OCI-LY7 (cell line): ENCODE data around the gene CFAP77. TPM values are rescaled to one million over a fixed set of nuclear protein-coding genes. Genes with fewer than 3 reads are reported as not detected.

ENCODE experiments used
- BruUV-seq: library from RNA; stranded (reverse); fragments of 400-500 nt; replicated peaks from 2 replicates; lab custom pipeline; 2021; lab: Mats Ljungman, UMichigan
- CTCF ChIA-PET: fragments of 300-600 bp; sonication (Branson Sonifier 250); formaldehyde crosslinking; loops from one replicate; lab custom pipeline; 2022; ENCODE audit warnings: antibody characterized with exemption; ENCODE audit not compliant: unreplicated experiment; lab: Charles Lee
- POLR2A ChIA-PET: fragments of 300-600 bp; sonication (Branson Sonifier 250); formaldehyde crosslinking; loops from one replicate; lab custom pipeline; 2022; ENCODE audit warnings: antibody characterized with exemption; lab: Charles Lee
- DNase-seq: peaks from one replicate; pipeline ENCODE4 v3.0.0-alpha.2; 2015; ENCODE audit warnings: low spot score
- H2AFZ ChIP-seq: fragments of 200-600 bp; sonication (generic), shearing (Covaris generic); 2 replicates; pipeline ENCODE4 v1.6.1; 2014; ENCODE audit warnings: mild to moderate bottlenecking, antibody characterized with exemption, low read length, moderate library complexity
- H3K27ac ChIP-seq: fragments of 200-600 bp; sonication (generic); 2 replicates; pipeline ENCODE4 v1.5.1; 2014; ENCODE audit warnings: mixed run types, low read depth, mild to moderate bottlenecking, moderate library complexity, low read length, inconsistent platforms; ENCODE audit not compliant: poor library complexity, severe bottlenecking
- H3K36me3 ChIP-seq: fragments of 200-600 bp; sonication (generic); 2 replicates; pipeline ENCODE4 v1.6.1; 2014; ENCODE audit warnings: mild to moderate bottlenecking, antibody characterized with exemption, low read length, moderate library complexity, mixed read lengths; ENCODE audit not compliant: insufficient read depth
- H3K4me1 ChIP-seq: fragments of 200-600 bp; sonication (generic); 2 replicates; pipeline ENCODE4 v1.5.1; 2014; ENCODE audit warnings: mild to moderate bottlenecking, low read length; ENCODE audit not compliant: insufficient read depth, poor library complexity, severe bottlenecking
- H3K4me2 ChIP-seq: fragments of 200-600 bp; sonication (generic); 2 replicates; pipeline ENCODE4 v1.6.1; 2014; ENCODE audit warnings: mild to moderate bottlenecking, low read length
- H3K4me3 ChIP-seq: fragments of 200-600 bp; sonication (generic); 2 replicates; pipeline ENCODE4 v1.5.1; 2014; ENCODE audit warnings: mild to moderate bottlenecking, low read depth, low read length; ENCODE audit not compliant: poor library complexity, severe bottlenecking
- H3K79me2 ChIP-seq: fragments of 200-600 bp; sonication (generic); 2 replicates; pipeline ENCODE4 v1.6.1; 2016; ENCODE audit warnings: low read depth, mild to moderate bottlenecking, low read length, moderate library complexity, mixed read lengths; ENCODE audit not compliant: insufficient read depth
- H3K9me2 ChIP-seq: fragments of 200-600 bp; sonication (generic); 2 replicates; pipeline ENCODE4 v1.6.1; 2016; ENCODE audit warnings: mild to moderate bottlenecking, low read length, mixed read lengths; ENCODE audit not compliant: insufficient read depth
- H3K9me3 ChIP-seq: fragments of 200-600 bp; sonication (generic); 2 replicates; pipeline ENCODE4 v1.6.1; 2014; ENCODE audit warnings: mild to moderate bottlenecking, mixed run types, low read length, mixed read lengths
- H4K20me1 ChIP-seq: fragments of 200-600 bp; sonication (generic); 2 replicates; pipeline ENCODE4 v1.6.1; 2014; ENCODE audit warnings: mild to moderate bottlenecking, antibody characterized with exemption, low read length, moderate library complexity, mixed read lengths; ENCODE audit not compliant: insufficient read depth
- EZH2phosphoT487 ChIP-seq: fragments of 200-600 bp; sonication (generic); IDR thresholded peaks from 2 replicates; pipeline ENCODE4 v1.6.1; 2018; ENCODE audit warnings: low read depth, borderline replicate concordance, mild to moderate bottlenecking, mixed run types, antibody characterized with exemption, low read length, moderate library complexity, mixed read lengths
- intact Hi-C: fragments of 100-400 bp; cut with micrococcal nuclease; formaldehyde crosslinking; loops from one replicate; pipeline ENCODE4 v1.10.0; 2022; ENCODE audit not compliant: unreplicated experiment
- total RNA-seq, 2 experiments: library from RNA; depleted of rRNA in 1 of 2; stranded (reverse); fragments of >200 nt in 1 of 2; shearing (Covaris generic) in 1 of 2; gene quantifications; 2 replicates each; pipeline ENCODE4 v1.2.3, GENCODE V29; 2014 to 2022
- TF ChIP-seq, protein P1 (sequence below): fragments of 200-600 bp; sonication (generic); conservative IDR thresholded peaks from 2 replicates; pipeline ENCODE4 v1.5.1; 2014; ENCODE audit warnings: mild to moderate bottlenecking, antibody characterized with exemption, low read length, moderate library complexity, mixed read lengths

The CFAP77 gene
- total RNA-seq, 2 experiments from 2014 or later = not detected

DNA sequence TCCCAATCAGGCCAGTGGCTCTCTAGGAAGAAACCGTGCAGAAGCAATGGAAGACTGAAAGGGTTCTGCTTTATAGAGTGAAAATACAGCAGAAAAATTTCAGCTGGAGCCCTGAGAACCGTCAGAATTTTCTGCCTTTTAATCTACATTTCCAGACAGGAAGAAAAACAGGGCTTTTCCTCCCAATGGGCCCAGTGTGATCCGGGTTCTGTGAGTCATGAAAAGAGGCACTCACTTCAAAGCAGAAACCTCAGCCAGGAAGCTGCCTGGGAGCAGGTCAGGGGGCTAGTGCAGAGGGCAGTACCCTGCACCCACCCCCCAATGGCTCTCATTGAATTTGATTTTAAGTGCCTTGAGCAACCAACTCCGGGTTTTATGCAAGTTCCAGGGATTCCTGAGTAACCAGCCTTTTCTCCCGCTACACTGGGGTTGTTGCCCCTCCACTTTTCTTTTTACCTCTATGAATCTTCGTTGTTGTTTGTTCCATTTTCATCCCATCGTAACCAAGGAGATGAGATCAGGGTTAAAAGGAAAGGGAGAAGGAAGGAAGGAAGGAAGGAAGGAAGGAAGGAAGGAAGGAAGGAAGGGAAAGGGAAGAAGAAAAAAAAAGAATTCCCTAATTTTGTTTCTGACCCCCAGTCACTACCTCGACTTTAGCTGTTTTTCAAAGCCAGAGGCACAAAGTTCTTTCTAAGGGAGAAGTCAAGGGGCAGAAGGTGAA, 173.7 kb downstream of the CFAP77 start:
- Histone ChIP-seq H3K79me2 (no peaks in the 10 kb centered on the region), H3K4me3 (no peak overlapping the region), H3K9me2 (no peaks in the 10 kb centered on the region), H3K4me1 (no peaks in the 10 kb centered on the region), H3K4me2 (no peak overlapping the region), H4K20me1 (no peaks in the 10 kb centered on the region), H3K36me3 (no peaks in the 10 kb centered on the region), H3K27ac (no peak overlapping the region), H3K9me3 (no peaks in the 10 kb centered on the region), H2AFZ (no peak overlapping the region)
- no peak for DNase-seq
- POLR2A ChIA-PET = interaction anchor here (0.6 kb wide), 2 partner anchors 44 to 1478 kb away, joined by 3 read pairs; no protein-coding TSS in a partner anchor
- no peak for TF ChIP-seq EZH2phosphoT487
- TF ChIP-seq, protein P1, sequence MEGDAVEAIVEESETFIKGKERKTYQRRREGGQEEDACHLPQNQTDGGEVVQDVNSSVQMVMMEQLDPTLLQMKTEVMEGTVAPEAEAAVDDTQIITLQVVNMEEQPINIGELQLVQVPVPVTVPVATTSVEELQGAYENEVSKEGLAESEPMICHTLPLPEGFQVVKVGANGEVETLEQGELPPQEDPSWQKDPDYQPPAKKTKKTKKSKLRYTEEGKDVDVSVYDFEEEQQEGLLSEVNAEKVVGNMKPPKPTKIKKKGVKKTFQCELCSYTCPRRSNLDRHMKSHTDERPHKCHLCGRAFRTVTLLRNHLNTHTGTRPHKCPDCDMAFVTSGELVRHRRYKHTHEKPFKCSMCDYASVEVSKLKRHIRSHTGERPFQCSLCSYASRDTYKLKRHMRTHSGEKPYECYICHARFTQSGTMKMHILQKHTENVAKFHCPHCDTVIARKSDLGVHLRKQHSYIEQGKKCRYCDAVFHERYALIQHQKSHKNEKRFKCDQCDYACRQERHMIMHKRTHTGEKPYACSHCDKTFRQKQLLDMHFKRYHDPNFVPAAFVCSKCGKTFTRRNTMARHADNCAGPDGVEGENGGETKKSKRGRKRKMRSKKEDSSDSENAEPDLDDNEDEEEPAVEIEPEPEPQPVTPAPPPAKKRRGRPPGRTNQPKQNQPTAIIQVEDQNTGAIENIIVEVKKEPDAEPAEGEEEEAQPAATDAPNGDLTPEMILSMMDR = no peak
- no TSS peak for BruUV-seq
- intact Hi-C loops = no loop called here
- CTCF ChIA-PET = no interaction called here

DNA sequence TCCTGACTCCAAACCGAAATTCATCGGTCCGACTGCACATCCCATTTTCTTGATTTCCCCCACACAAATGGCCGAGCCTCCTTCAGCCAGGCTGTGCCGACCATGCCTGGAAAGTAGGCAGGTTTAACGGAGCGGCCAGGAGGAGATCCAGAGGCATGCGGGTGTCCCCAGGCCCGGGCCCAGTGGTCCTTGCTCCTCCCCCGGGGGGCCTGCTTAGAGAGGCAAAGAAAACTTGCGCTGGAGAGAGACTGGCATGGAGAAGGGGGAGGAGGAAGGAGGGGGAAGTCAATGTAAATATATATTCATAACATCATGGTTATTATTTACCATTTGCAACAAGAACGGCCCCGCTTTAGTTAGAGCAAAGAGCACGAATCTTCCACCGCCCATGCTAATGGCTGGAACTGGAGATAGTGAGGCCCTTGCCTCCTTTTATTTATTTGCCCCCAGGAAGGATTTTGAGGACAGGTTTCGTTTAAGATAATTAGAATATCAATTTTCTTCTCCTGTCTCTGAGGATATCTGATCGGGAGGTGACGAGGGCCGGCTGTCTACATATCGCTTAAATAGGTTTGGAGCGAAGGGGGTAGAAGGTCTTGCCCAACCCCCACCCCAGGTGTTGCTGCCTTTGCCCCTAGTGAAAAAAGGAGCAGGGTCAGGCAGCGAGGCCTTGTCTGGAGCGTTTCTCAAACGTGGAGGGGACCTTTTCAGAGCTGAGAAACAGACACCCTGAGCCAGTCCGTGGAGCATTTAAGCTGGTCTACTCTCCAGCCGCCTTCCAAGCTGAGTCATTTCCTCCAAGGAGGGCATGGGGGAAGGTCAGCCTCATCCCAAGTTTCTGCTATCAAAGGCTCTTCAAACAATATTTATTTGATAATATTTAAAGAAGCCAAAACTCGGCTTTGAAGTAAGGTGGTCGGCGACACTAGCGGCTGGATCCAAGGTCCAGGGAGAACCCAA, 174.9 kb downstream of the CFAP77 start:
- Histone ChIP-seq H3K4me3 (no peak overlapping the region), H3K27ac (no peak overlapping the region), H3K4me2 (no peak overlapping the region), H3K9me2 (no peaks in the 10 kb centered on the region), H3K79me2 (no peaks in the 10 kb centered on the region), H3K9me3 (no peaks in the 10 kb centered on the region), H3K36me3 (no peaks in the 10 kb centered on the region), H4K20me1 (no peaks in the 10 kb centered on the region), H2AFZ (no peak overlapping the region), H3K4me1 (no peaks in the 10 kb centered on the region)
- ChIA-PET POLR2A (interaction anchor here (0.6 kb wide), 2 partner anchors 45 to 1479 kb away, joined by 3 read pairs; no protein-coding TSS in a partner anchor), CTCF (no interaction called here)
- BruUV-seq = no TSS peak
- intact Hi-C loops = no loop called here
- no peak for DNase-seq
- TF ChIP-seq EZH2phosphoT487 = no peak
- TF ChIP-seq, protein P1 = no peak
